ENCODE measurements around the gene CCRL2.

- TF ChIP-seq, protein P1, sequence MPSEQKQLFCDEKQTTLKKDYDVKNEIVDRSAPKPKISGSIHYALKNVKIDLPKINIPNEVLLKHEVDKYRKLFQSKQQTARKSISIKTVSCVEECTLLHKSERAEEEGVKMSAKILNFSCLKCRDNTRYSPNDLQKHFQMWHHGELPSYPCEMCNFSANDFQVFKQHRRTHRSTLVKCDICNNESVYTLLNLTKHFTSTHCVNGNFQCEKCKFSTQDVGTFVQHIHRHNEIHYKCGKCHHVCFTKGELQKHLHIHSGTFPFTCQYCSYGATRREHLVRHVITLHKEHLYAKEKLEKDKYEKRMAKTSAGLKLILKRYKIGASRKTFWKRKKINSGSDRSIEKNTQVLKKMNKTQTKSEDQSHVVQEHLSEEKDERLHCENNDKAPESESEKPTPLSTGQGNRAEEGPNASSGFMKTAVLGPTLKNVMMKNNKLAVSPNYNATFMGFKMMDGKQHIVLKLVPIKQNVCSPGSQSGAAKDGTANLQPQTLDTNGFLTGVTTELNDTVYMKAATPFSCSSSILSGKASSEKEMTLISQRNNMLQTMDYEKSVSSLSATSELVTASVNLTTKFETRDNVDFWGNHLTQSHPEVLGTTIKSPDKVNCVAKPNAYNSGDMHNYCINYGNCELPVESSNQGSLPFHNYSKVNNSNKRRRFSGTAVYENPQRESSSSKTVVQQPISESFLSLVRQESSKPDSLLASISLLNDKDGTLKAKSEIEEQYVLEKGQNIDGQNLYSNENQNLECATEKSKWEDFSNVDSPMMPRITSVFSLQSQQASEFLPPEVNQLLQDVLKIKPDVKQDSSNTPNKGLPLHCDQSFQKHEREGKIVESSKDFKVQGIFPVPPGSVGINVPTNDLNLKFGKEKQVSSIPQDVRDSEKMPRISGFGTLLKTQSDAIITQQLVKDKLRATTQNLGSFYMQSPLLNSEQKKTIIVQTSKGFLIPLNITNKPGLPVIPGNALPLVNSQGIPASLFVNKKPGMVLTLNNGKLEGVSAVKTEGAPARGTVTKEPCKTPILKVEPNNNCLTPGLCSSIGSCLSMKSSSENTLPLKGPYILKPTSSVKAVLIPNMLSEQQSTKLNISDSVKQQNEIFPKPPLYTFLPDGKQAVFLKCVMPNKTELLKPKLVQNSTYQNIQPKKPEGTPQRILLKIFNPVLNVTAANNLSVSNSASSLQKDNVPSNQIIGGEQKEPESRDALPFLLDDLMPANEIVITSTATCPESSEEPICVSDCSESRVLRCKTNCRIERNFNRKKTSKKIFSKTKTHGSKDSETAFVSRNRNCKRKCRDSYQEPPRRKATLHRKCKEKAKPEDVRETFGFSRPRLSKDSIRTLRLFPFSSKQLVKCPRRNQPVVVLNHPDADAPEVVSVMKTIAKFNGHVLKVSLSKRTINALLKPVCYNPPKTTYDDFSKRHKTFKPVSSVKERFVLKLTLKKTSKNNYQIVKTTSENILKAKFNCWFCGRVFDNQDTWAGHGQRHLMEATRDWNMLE (tag by site-specific recombination; conservative IDR thresholded peaks at IDR 0.05; ENCODE audit: low read depth): no peak
- TF ChIP-seq ZNF549 (tag by site-specific recombination; IDR thresholded peaks at IDR 0.05) (no peak), ZNF624 (tag by site-specific recombination; IDR thresholded peaks at IDR 0.05) (no peak), REST (tag by site-specific recombination; IDR thresholded peaks at IDR 0.05) (no peak), ZNF274 (IDR thresholded peaks at IDR 0.05; ENCODE audit: low read length) (no peak), ZNF274 (tag by site-specific recombination; IDR thresholded peaks at IDR 0.05; ENCODE audit: borderline replicate concordance) (no peak), ZBTB21 (tag by site-specific recombination; IDR thresholded peaks at IDR 0.05) (no peak), KLF9 (tag by site-specific recombination; IDR thresholded peaks at IDR 0.05; ENCODE audit: low read depth) (no peak), REPIN1 (tag by site-specific recombination; IDR thresholded peaks at IDR 0.05; ENCODE audit: low read depth) (no peak), ZNF423 (tag by site-specific recombination; IDR thresholded peaks at IDR 0.05) (no peak)
- TF ChIP-seq, protein P2, sequence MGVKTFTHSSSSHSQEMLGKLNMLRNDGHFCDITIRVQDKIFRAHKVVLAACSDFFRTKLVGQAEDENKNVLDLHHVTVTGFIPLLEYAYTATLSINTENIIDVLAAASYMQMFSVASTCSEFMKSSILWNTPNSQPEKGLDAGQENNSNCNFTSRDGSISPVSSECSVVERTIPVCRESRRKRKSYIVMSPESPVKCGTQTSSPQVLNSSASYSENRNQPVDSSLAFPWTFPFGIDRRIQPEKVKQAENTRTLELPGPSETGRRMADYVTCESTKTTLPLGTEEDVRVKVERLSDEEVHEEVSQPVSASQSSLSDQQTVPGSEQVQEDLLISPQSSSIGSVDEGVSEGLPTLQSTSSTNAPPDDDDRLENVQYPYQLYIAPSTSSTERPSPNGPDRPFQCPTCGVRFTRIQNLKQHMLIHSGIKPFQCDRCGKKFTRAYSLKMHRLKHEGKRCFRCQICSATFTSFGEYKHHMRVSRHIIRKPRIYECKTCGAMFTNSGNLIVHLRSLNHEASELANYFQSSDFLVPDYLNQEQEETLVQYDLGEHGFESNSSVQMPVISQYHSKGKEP (tag by site-specific recombination; IDR thresholded peaks at IDR 0.05): no peak
- TF ChIP-seq, protein P3, sequence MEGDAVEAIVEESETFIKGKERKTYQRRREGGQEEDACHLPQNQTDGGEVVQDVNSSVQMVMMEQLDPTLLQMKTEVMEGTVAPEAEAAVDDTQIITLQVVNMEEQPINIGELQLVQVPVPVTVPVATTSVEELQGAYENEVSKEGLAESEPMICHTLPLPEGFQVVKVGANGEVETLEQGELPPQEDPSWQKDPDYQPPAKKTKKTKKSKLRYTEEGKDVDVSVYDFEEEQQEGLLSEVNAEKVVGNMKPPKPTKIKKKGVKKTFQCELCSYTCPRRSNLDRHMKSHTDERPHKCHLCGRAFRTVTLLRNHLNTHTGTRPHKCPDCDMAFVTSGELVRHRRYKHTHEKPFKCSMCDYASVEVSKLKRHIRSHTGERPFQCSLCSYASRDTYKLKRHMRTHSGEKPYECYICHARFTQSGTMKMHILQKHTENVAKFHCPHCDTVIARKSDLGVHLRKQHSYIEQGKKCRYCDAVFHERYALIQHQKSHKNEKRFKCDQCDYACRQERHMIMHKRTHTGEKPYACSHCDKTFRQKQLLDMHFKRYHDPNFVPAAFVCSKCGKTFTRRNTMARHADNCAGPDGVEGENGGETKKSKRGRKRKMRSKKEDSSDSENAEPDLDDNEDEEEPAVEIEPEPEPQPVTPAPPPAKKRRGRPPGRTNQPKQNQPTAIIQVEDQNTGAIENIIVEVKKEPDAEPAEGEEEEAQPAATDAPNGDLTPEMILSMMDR (tag by site-specific recombination; IDR thresholded peaks at IDR 0.05): no peak
- TF ChIP-seq, protein P4, sequence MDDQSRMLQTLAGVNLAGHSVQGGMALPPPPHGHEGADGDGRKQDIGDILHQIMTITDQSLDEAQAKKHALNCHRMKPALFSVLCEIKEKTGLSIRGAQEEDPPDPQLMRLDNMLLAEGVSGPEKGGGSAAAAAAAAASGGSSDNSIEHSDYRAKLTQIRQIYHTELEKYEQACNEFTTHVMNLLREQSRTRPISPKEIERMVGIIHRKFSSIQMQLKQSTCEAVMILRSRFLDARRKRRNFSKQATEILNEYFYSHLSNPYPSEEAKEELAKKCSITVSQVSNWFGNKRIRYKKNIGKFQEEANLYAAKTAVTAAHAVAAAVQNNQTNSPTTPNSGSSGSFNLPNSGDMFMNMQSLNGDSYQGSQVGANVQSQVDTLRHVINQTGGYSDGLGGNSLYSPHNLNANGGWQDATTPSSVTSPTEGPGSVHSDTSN (CRISPR knock-in tag; IDR thresholded peaks at IDR 0.05): no peak
Measured at GRCh38 chr3:46400846-46401245, 6.2 kb upstream of the CCRL2 start.
